Measurements from ENCODE around the gene GHITM.

GRCh38 chr10:84181631-84182030 is 42.3 kb downstream of the GHITM start:
- TF ChIP-seq RAD21 (IDR thresholded peaks at IDR 0.05; ENCODE audit: low read length) (no peak), POLR2A (IDR thresholded peaks at IDR 0.05; ENCODE audit: low read depth, low read length) (no peak), RFX5 (IDR thresholded peaks at IDR 0.05; ENCODE audit: low read depth, low read length) (no peak), MAZ (IDR thresholded peaks at IDR 0.05; ENCODE audit: borderline replicate concordance, low read depth, low read length) (no peak), CEBPB (IDR thresholded peaks at IDR 0.05; ENCODE audit: low read depth, low read length) (no peak), MAFK (IDR thresholded peaks at IDR 0.05; ENCODE audit: low read depth, low read length) (no peak)
- TF ChIP-seq, protein P1, sequence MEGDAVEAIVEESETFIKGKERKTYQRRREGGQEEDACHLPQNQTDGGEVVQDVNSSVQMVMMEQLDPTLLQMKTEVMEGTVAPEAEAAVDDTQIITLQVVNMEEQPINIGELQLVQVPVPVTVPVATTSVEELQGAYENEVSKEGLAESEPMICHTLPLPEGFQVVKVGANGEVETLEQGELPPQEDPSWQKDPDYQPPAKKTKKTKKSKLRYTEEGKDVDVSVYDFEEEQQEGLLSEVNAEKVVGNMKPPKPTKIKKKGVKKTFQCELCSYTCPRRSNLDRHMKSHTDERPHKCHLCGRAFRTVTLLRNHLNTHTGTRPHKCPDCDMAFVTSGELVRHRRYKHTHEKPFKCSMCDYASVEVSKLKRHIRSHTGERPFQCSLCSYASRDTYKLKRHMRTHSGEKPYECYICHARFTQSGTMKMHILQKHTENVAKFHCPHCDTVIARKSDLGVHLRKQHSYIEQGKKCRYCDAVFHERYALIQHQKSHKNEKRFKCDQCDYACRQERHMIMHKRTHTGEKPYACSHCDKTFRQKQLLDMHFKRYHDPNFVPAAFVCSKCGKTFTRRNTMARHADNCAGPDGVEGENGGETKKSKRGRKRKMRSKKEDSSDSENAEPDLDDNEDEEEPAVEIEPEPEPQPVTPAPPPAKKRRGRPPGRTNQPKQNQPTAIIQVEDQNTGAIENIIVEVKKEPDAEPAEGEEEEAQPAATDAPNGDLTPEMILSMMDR (conservative IDR thresholded peaks at IDR 0.05; ENCODE audit: low read depth, low read length): no peak
- TF ChIP-seq, protein P2, sequence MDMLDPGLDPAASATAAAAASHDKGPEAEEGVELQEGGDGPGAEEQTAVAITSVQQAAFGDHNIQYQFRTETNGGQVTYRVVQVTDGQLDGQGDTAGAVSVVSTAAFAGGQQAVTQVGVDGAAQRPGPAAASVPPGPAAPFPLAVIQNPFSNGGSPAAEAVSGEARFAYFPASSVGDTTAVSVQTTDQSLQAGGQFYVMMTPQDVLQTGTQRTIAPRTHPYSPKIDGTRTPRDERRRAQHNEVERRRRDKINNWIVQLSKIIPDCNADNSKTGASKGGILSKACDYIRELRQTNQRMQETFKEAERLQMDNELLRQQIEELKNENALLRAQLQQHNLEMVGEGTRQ (IDR thresholded peaks at IDR 0.05; ENCODE audit: low read depth, low read length): no peak
